Neural cell (in vitro differentiated cells): ENCODE measurements around the gene UPF1. TPM values are rescaled to one million over a fixed set of nuclear protein-coding genes. Genes with fewer than 3 reads are reported as not detected.

Experiments used
- H2AFZ ChIP-seq: fragments of 200-600, 300-800 bp; sonication (generic), shearing (Covaris generic); 2 replicates; pipeline ENCODE4 v1.6.0; 2014; ENCODE audit warnings: low read depth, mild to moderate bottlenecking, antibody characterized with exemption, low read length, moderate library complexity
- H3F3A ChIP-seq: fragments of 200-600 bp; shearing (Covaris generic); 2 replicates; pipeline ENCODE4 v1.6.1; 2016; ENCODE audit warnings: mild to moderate bottlenecking, moderate library complexity, mixed read lengths, antibody characterized with exemption, low read length; ENCODE audit not compliant: insufficient read depth, poor library complexity, severe bottlenecking
- H3K27ac ChIP-seq: fragments of 200-600, 300-800 bp; sonication (generic), shearing (Covaris generic); 2 replicates; pipeline ENCODE4 v1.5.1; 2014; ENCODE audit warnings: mild to moderate bottlenecking, low read length, moderate library complexity
- H3K27me3 ChIP-seq: fragments of 300-800, 200-600 bp; sonication (generic), shearing (Covaris generic); 2 replicates; pipeline ENCODE4 v1.6.0; 2014; ENCODE audit warnings: mild to moderate bottlenecking, low read depth, low read length, moderate library complexity; ENCODE audit not compliant: insufficient read depth
- H3K36me3 ChIP-seq: fragments of 300-800, 200-600 bp; sonication (generic), shearing (Covaris generic); 2 replicates; pipeline ENCODE4 v1.5.1; 2014; ENCODE audit warnings: mild to moderate bottlenecking, antibody characterized with exemption, low read length, moderate library complexity; ENCODE audit not compliant: insufficient read depth
- H3K4me2 ChIP-seq: fragments of 300-800, 200-600 bp; sonication (generic), shearing (Covaris generic); 2 replicates; pipeline ENCODE4 v1.6.0; 2014; ENCODE audit warnings: mild to moderate bottlenecking, low read length
- H3K4me3 ChIP-seq: fragments of 300-800, 200-600 bp; sonication (generic), shearing (Covaris generic); 2 replicates; pipeline ENCODE4 v1.5.1; 2014; ENCODE audit warnings: mild to moderate bottlenecking, low read length, moderate library complexity
- H3K79me2 ChIP-seq: fragments of 200-600 bp; shearing (Covaris generic); replicated peaks from 2 replicates; pipeline ENCODE4 v1.6.0; 2014; ENCODE audit warnings: mild to moderate bottlenecking, low read length, moderate library complexity; ENCODE audit not compliant: insufficient read depth
- H3K9ac ChIP-seq: fragments of 300-800, 200-600 bp; sonication (generic), shearing (Covaris generic); 2 replicates; pipeline ENCODE4 v1.6.1; 2016; ENCODE audit warnings: mild to moderate bottlenecking, low read length, mixed read lengths
- H3K9me2 ChIP-seq: fragments of 200-600 bp; shearing (Covaris generic); 2 replicates; pipeline ENCODE4 v1.6.1; 2016; ENCODE audit warnings: mild to moderate bottlenecking, low read length, mixed read lengths; ENCODE audit not compliant: insufficient read depth
- H3K9me3 ChIP-seq: fragments of 200-600, 300-800 bp; sonication (generic), shearing (Covaris generic); 2 replicates; pipeline ENCODE4 v1.6.1; 2016; ENCODE audit warnings: mild to moderate bottlenecking, mixed run types, low read length, moderate library complexity, mixed read lengths
- H4K20me1 ChIP-seq: fragments of 200-600 bp; shearing (Covaris generic); 2 replicates; pipeline ENCODE4 v1.6.1; 2016; ENCODE audit warnings: mild to moderate bottlenecking, mixed run types; ENCODE audit not compliant: insufficient read depth
- EP300 ChIP-seq: fragments of 450-650 bp; conservative IDR thresholded peaks from 2 replicates; pipeline ENCODE4 v1.6.1; 2014; ENCODE audit warnings: antibody characterized with exemption, mild to moderate bottlenecking, moderate library complexity; ENCODE audit not compliant: poor library complexity, severe bottlenecking
- EZH2 ChIP-seq: fragments of 200-600, 300-800 bp; shearing (Covaris generic), sonication (generic); IDR thresholded peaks from 2 replicates; pipeline ENCODE4 v1.6.1; 2014; ENCODE audit warnings: antibody characterized with exemption, low read length, borderline replicate concordance, mild to moderate bottlenecking; ENCODE audit not compliant: insufficient read depth, poor library complexity, severe bottlenecking
- MXI1 ChIP-seq: fragments of 450-650 bp; conservative IDR thresholded peaks from 2 replicates; pipeline ENCODE4 v1.6.1; 2014; ENCODE audit warnings: antibody characterized with exemption, mild to moderate bottlenecking; ENCODE audit not compliant: poor library complexity, severe bottlenecking
- POLR2AphosphoS5 ChIP-seq: IDR thresholded peaks from 2 replicates; pipeline ENCODE4 v1.6.1; 2012
- RAD21 ChIP-seq: fragments of 450-650 bp; conservative IDR thresholded peaks from 2 replicates; pipeline ENCODE4 v1.6.1; 2014; ENCODE audit warnings: antibody characterized with exemption, mild to moderate bottlenecking, moderate library complexity
- SMC3 ChIP-seq: fragments of 450-650 bp; conservative IDR thresholded peaks from 2 replicates; pipeline ENCODE4 v1.6.1; 2014; ENCODE audit warnings: antibody characterized with exemption, mild to moderate bottlenecking, moderate library complexity; ENCODE audit not compliant: poor library complexity
- TAF1 ChIP-seq: IDR thresholded peaks from 2 replicates; pipeline ENCODE4 v1.6.1; 2012; ENCODE audit warnings: low read depth
- polyA plus RNA-seq: library from polyadenylated mRNA; depleted of rRNA; stranded (reverse); fragments of >200 nt; gene quantifications from 2 replicates; pipeline ENCODE4 v1.2.3, GENCODE V29; 2014
- TF ChIP-seq, protein P1 (sequence below): IDR thresholded peaks from 2 replicates; pipeline ENCODE4 v1.6.1; 2012; ENCODE audit warnings: borderline replicate concordance
- TF ChIP-seq, protein P2 (sequence below): fragments of 450-650 bp; IDR thresholded peaks from 2 replicates; pipeline ENCODE4 v1.5.1; 2014; ENCODE audit warnings: antibody characterized with exemption, mild to moderate bottlenecking, moderate library complexity; ENCODE audit not compliant: poor library complexity, severe bottlenecking

The UPF1 gene
- polyA plus RNA-seq, 1 donor from 2014 or later: 39.3 TPM

DNA sequence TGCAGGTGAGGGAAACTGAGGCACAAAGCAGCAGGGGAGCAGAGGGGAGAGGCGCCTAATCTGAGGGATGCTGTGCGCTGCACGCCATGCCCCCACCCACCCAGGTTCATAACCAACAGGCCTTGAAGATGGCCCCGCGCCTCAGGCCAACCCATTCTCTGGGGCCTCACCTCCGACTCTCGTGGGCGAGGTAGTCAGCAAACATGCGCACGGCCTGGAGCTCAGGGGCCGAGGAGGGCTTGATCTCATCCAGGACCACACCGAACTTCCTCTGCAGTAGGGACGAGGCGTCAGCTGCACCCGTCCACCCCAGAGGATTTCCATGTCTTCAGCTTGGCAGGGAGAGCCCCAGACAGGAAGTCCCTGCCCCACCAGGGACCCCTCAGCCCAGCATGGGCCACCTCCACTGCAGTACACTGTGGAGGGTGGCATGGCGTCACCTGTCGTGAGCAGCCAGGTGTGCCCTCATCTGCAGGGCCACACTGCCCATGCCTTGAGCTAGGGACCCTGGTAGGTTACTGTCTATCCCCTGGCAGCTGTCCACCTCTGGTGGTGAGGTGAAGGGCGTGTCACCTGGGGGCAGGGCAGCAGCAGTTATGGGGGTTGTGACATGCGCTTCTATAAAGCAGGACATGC lies 79.2 kb downstream of the UPF1 start:
- Histone ChIP-seq H3K79me2 (peaks cover 4% of the 10 kb centered on the region), H3K4me2 (no peak overlapping the region), H3K9me2 (no peaks in the 10 kb centered on the region), H3K9ac (no peak overlapping the region), H3K27me3 (no peaks in the 10 kb centered on the region), H3K27ac (no peak overlapping the region), H3F3A (no peaks in the 10 kb centered on the region), H3K36me3 (peaks cover 4% of the 10 kb centered on the region), H3K4me3 (no peak overlapping the region), H2AFZ (no peak overlapping the region), H3K9me3 (no peaks in the 10 kb centered on the region), H4K20me1 (no peaks in the 10 kb centered on the region)
- TF ChIP-seq SMC3: no peak
- TF ChIP-seq EZH2: no peak
- no peak for TF ChIP-seq POLR2AphosphoS5
- TF ChIP-seq, protein P1, sequence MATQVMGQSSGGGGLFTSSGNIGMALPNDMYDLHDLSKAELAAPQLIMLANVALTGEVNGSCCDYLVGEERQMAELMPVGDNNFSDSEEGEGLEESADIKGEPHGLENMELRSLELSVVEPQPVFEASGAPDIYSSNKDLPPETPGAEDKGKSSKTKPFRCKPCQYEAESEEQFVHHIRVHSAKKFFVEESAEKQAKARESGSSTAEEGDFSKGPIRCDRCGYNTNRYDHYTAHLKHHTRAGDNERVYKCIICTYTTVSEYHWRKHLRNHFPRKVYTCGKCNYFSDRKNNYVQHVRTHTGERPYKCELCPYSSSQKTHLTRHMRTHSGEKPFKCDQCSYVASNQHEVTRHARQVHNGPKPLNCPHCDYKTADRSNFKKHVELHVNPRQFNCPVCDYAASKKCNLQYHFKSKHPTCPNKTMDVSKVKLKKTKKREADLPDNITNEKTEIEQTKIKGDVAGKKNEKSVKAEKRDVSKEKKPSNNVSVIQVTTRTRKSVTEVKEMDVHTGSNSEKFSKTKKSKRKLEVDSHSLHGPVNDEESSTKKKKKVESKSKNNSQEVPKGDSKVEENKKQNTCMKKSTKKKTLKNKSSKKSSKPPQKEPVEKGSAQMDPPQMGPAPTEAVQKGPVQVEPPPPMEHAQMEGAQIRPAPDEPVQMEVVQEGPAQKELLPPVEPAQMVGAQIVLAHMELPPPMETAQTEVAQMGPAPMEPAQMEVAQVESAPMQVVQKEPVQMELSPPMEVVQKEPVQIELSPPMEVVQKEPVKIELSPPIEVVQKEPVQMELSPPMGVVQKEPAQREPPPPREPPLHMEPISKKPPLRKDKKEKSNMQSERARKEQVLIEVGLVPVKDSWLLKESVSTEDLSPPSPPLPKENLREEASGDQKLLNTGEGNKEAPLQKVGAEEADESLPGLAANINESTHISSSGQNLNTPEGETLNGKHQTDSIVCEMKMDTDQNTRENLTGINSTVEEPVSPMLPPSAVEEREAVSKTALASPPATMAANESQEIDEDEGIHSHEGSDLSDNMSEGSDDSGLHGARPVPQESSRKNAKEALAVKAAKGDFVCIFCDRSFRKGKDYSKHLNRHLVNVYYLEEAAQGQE: no peak

DNA sequence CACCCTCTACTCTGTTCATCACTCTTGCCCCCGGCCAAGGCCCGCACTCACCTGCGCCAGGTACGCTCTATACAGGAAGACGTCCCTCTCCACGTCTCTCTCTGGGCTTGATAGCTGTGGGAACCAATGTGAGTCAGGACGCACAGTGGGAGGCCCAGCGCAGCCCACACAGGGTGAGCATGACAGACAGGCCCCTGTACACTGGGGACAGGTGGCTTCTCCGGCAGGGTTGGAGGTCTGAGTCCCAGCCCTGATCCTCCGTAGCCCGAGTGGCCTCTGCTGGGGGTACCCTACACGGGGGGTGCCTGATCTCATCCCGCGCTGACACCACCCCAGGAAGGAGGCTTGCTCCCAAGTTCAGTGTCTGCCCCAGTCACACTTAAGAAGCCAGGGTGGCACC lies 81.2 kb downstream of the UPF1 start:
- Histone ChIP-seq H3K27me3 (no peaks in the 10 kb centered on the region), H3K79me2 (peaks cover 10% of the 10 kb centered on the region), H3F3A (no peaks in the 10 kb centered on the region), H3K27ac (no peak overlapping the region), H3K9me3 (no peaks in the 10 kb centered on the region), H2AFZ (no peak overlapping the region), H3K9ac (no peak overlapping the region), H3K9me2 (no peaks in the 10 kb centered on the region), H3K4me3 (no peak overlapping the region), H3K4me2 (no peak overlapping the region), H4K20me1 (no peaks in the 10 kb centered on the region), H3K36me3 (peaks cover 4% of the 10 kb centered on the region)
- TF ChIP-seq POLR2AphosphoS5 (no peak), SMC3 (no peak), MXI1 (no peak), TAF1 (no peak), RAD21 (no peak), EP300 (no peak), EZH2 (no peak)
- TF ChIP-seq, protein P2, sequence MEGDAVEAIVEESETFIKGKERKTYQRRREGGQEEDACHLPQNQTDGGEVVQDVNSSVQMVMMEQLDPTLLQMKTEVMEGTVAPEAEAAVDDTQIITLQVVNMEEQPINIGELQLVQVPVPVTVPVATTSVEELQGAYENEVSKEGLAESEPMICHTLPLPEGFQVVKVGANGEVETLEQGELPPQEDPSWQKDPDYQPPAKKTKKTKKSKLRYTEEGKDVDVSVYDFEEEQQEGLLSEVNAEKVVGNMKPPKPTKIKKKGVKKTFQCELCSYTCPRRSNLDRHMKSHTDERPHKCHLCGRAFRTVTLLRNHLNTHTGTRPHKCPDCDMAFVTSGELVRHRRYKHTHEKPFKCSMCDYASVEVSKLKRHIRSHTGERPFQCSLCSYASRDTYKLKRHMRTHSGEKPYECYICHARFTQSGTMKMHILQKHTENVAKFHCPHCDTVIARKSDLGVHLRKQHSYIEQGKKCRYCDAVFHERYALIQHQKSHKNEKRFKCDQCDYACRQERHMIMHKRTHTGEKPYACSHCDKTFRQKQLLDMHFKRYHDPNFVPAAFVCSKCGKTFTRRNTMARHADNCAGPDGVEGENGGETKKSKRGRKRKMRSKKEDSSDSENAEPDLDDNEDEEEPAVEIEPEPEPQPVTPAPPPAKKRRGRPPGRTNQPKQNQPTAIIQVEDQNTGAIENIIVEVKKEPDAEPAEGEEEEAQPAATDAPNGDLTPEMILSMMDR: no peak
- TF ChIP-seq, protein P1: no peak
